Spinal cord (tissue), 10 donors: Measurements from ENCODE around the gene ZBTB7A. TPM values are rescaled to one million over a fixed set of nuclear protein-coding genes. Genes with fewer than 3 reads are reported as not detected.

ENCODE experiments used
- DNase-seq, 6 donors: peaks; one replicate each; pipeline versions ENCODE4 v3.0.0 to v3.0.0-alpha.2; 2013 to 2015; ENCODE audit warnings: low spot score in 6 of 6, low read depth in 4 of 6
- H3K27ac ChIP-seq: one replicate; pipeline ENCODE4 v1.5.1; 2013; ENCODE audit warnings: low read depth, low read length, control low read depth
- H3K27me3 ChIP-seq: one replicate; pipeline ENCODE4 v1.6.1; 2013; ENCODE audit warnings: low read length; ENCODE audit not compliant: control insufficient read depth, insufficient read depth
- H3K36me3 ChIP-seq: one replicate; pipeline ENCODE4 v1.6.1; 2013; ENCODE audit warnings: low read length; ENCODE audit not compliant: control insufficient read depth, insufficient read depth
- H3K4me1 ChIP-seq: one replicate; pipeline ENCODE4 v1.6.1; 2013; ENCODE audit warnings: low read length; ENCODE audit not compliant: control insufficient read depth, insufficient read depth
- H3K4me3 ChIP-seq: one replicate; pipeline ENCODE4 v1.5.1; 2013; ENCODE audit warnings: low read depth, low read length, control low read depth
- H3K9me3 ChIP-seq: one replicate; pipeline ENCODE4 v1.6.1; 2013; ENCODE audit warnings: low read length; ENCODE audit not compliant: control insufficient read depth, insufficient read depth
- whole genome bisulfite sequencing: methylation state at CpG from one replicate; pipeline ENCODE4 v1.1.5; 2013; ENCODE audit warnings: missing lambda C conversion rate; ENCODE audit not compliant: insufficient coverage; 5-methylcytosine and 5-hydroxymethylcytosine counted together
- polyA plus RNA-seq, 2 donors: library from polyadenylated mRNA; unstranded; fragments of 120-200 nt; gene quantifications; one replicate each; pipeline ENCODE4 v1.2.1, GENCODE V29; 2013; ENCODE audit not compliant: insufficient read length in 2 of 2
- total RNA-seq, 2 donors: library from RNA; depleted of rRNA in 1 of 2; stranded (reverse); fragments of 120-200 nt in 1 of 2; fragments of >200 nt in 1 of 2; gene quantifications; one replicate each; pipeline versions ENCODE4 v1.2.3 to v1.2.4, GENCODE V29; 2013 to 2014
- donor health status: healthy.

The ZBTB7A gene
- total and polyA plus RNA-seq, 4 donors = 6.6 to 14.6 (median 9.8) TPM

- no peaks in the 10 kb centered on the region for H3K27me3 ChIP-seq
- peaks cover 18% of the 10 kb centered on the region for H3K36me3 ChIP-seq
- no peak for DNase-seq
- no peak overlapping the region for H3K4me3 ChIP-seq
- 84% methylated on average over 4 of the region's 8 CpGs for WGBS
- H3K9me3 ChIP-seq = no peaks in the 10 kb centered on the region
- H3K27ac ChIP-seq = no peak overlapping the region
- H3K4me1 ChIP-seq = peaks cover 8% of the 10 kb centered on the region
These were observed 17.8 kb upstream of the ZBTB7A start for GRCh38 chr19:4084547-4084877.

GRCh38 chr19:4083677-4084546, 17.2 kb upstream of the ZBTB7A start:
- peaks cover 12% of the 10 kb centered on the region for H3K36me3 ChIP-seq
- peaks cover 8% of the 10 kb centered on the region for H3K4me1 ChIP-seq
- DNase-seq = no peak
- WGBS = 77% methylated on average over 25 of the region's 28 CpGs
- no peaks in the 10 kb centered on the region for H3K9me3 ChIP-seq
- H3K27me3 ChIP-seq = no peaks in the 10 kb centered on the region
- H3K27ac ChIP-seq = no peak overlapping the region
- no peak overlapping the region for H3K4me3 ChIP-seq

GRCh38 chr19:4082172-4082571, 15.5 kb upstream of the ZBTB7A start:
- DNase-seq = no peak
- no peak overlapping the region for H3K4me3 ChIP-seq
- H3K27ac ChIP-seq = no peak overlapping the region
- peaks cover 24% of the 10 kb centered on the region for H3K4me1 ChIP-seq
- H3K27me3 ChIP-seq = no peaks in the 10 kb centered on the region
- WGBS = 70% methylated on average over 9 of the region's 9 CpGs
- H3K9me3 ChIP-seq = no peaks in the 10 kb centered on the region
- peaks cover 2% of the 10 kb centered on the region for H3K36me3 ChIP-seq

GRCh38 chr19:4081441-4082129, 14.9 kb upstream of the ZBTB7A start:
- no peak overlapping the region for H3K27ac ChIP-seq
- DNase-seq = no peak
- H3K9me3 ChIP-seq = no peaks in the 10 kb centered on the region
- H3K36me3 ChIP-seq = peaks cover 2% of the 10 kb centered on the region
- H3K4me3 ChIP-seq = no peak overlapping the region
- no peaks in the 10 kb centered on the region for H3K27me3 ChIP-seq
- peaks cover 24% of the 10 kb centered on the region for H3K4me1 ChIP-seq
- 9% methylated on average over 1 of the region's 2 CpGs for whole genome bisulfite sequencing

GRCh38 chr19:4080473-4080872, 13.8 kb upstream of the ZBTB7A start:
- Histone ChIP-seq H3K9me3 (no peaks in the 10 kb centered on the region), H3K36me3 (peaks cover 2% of the 10 kb centered on the region), H3K27ac (no peak overlapping the region), H3K4me3 (no peak overlapping the region), H3K4me1 (peaks cover 24% of the 10 kb centered on the region), H3K27me3 (no peaks in the 10 kb centered on the region)
- no peak for DNase-seq
- WGBS = 100% methylated on average over 1 of the region's 6 CpGs

- H3K27me3 ChIP-seq = no peaks in the 10 kb centered on the region
- peak in 1 of 6 donors; percentile 48 for DNase-seq
- peak overlapping the region; percentile 32 for H3K4me3 ChIP-seq
- H3K4me1 ChIP-seq = peaks cover 16% of the 10 kb centered on the region
- peaks cover 2% of the 10 kb centered on the region for H3K36me3 ChIP-seq
- H3K27ac ChIP-seq = peak overlapping the region; percentile 64
- WGBS = 12% methylated on average over 18 of the region's 33 CpGs
- no peaks in the 10 kb centered on the region for H3K9me3 ChIP-seq
These were observed 11.3 kb upstream of the ZBTB7A start for GRCh38 chr19:4077800-4078684.

- WGBS = 68% methylated on average over 3 of the region's 3 CpGs
- Histone ChIP-seq H3K9me3 (no peaks in the 10 kb centered on the region), H3K27ac (no peak overlapping the region), H3K27me3 (no peaks in the 10 kb centered on the region), H3K4me1 (peaks cover 16% of the 10 kb centered on the region), H3K36me3 (peaks cover 2% of the 10 kb centered on the region), H3K4me3 (no peak overlapping the region)
- no peak for DNase-seq
These were observed 10.3 kb upstream of the ZBTB7A start for GRCh38 chr19:4077007-4077374.

GRCh38 chr19:4075373-4075772, 8.7 kb upstream of the ZBTB7A start:
- Histone ChIP-seq H3K27ac (no peak overlapping the region), H3K36me3 (no peaks in the 10 kb centered on the region), H3K4me1 (peaks cover 16% of the 10 kb centered on the region), H3K4me3 (no peak overlapping the region), H3K27me3 (no peaks in the 10 kb centered on the region), H3K9me3 (no peaks in the 10 kb centered on the region)
- no peak for DNase-seq
- WGBS = 76% methylated on average over 9 of the region's 9 CpGs

GRCh38 chr19:4071610-4072009, 4.9 kb upstream of the ZBTB7A start:
- H3K4me1 ChIP-seq = peaks cover 9% of the 10 kb centered on the region
- H3K4me3 ChIP-seq = no peak overlapping the region
- WGBS = 88% methylated on average over 3 of the region's 3 CpGs
- peaks cover 4% of the 10 kb centered on the region for H3K27me3 ChIP-seq
- H3K9me3 ChIP-seq = no peaks in the 10 kb centered on the region
- no peak for DNase-seq
- no peaks in the 10 kb centered on the region for H3K36me3 ChIP-seq
- no peak overlapping the region for H3K27ac ChIP-seq
